GM12878 (cell line): ENCODE data around the gene VDR. TPM values are rescaled to one million over a fixed set of nuclear protein-coding genes. Genes with fewer than 3 reads are reported as not detected.

Source experiments
- ATAC-seq: fragments of 200-7000 bp; cut with Tn5 transposase; 3 replicates; pipeline ENCODE4 v1.9.1; 2020; ENCODE audit warnings: mild to moderate bottlenecking, moderate library complexity
- BruUV-seq: library from RNA; stranded (reverse); fragments of 400-500 nt; replicated peaks from 2 replicates; lab custom pipeline; 2021; lab: Mats Ljungman, UMichigan
- CTCF ChIA-PET: fragments of 300-600 bp; sonication (Branson Sonifier 250); formaldehyde crosslinking; extraction: SDS; loops from one replicate; lab custom pipeline; 2021; ENCODE audit warnings: inconsistent platforms; lab: Yijun Ruan, JAX
- POLR2A ChIA-PET: fragments of 350-600 bp; formaldehyde crosslinking; extraction: SDS; loops from one replicate; lab custom pipeline; 2021; ENCODE audit warnings: inconsistent platforms; lab: Charles Lee
- RAD21 ChIA-PET: fragments of 300-600 bp; sonication (Branson Sonifier 250); formaldehyde crosslinking; loops from one replicate; lab custom pipeline; 2023; ENCODE audit warnings: antibody characterized with exemption; ENCODE audit not compliant: unreplicated experiment; lab: Charles Lee
- SMC1A ChIA-PET: fragments of 300-600 bp; sonication (Branson Sonifier 250); formaldehyde crosslinking; loops from one replicate; lab custom pipeline; 2023; ENCODE audit not compliant: unreplicated experiment, uncharacterized antibody; lab: Charles Lee
- DNase-seq: peaks from one replicate; pipeline ENCODE4 v3.0.0-alpha.2; 2011; ENCODE audit warnings: low read depth, low spot score
- FAIRE-seq: peaks from 3 replicates; lab custom pipeline; 2011; peaks lifted over from hg19 to GRCh38; lab: Jason Lieb, UNC
- H2AFZ ChIP-seq: 2 replicates; pipeline ENCODE4 v1.6.0; 2011; ENCODE audit warnings: low read depth, low read length, control low read depth; ENCODE audit not compliant: control insufficient read depth
- H3K27ac ChIP-seq: 2 replicates; pipeline ENCODE4 v1.5.1; 2011; ENCODE audit warnings: control low read depth; ENCODE audit not compliant: control insufficient read depth, insufficient read depth
- H3K27me3 ChIP-seq, 2 experiments: replicated peaks in 1 of 2; 2 replicates each; pipeline versions ENCODE4 v1.6.0 to v1.6.1; 2011; ENCODE audit warnings: low read length in 1 of 2; ENCODE audit not compliant: control insufficient read depth in 2 of 2, insufficient read depth in 2 of 2
- H3K36me3 ChIP-seq, 2 experiments: 2 replicates each; pipeline ENCODE4 v1.5.1; 2011; ENCODE audit warnings: low read length in 1 of 2; ENCODE audit not compliant: control insufficient read depth in 2 of 2, insufficient read depth in 2 of 2
- H3K4me1 ChIP-seq: 2 replicates; pipeline ENCODE4 v1.6.1; 2011; ENCODE audit warnings: mild to moderate bottlenecking, low read length, moderate library complexity, mixed read lengths; ENCODE audit not compliant: control insufficient read depth, insufficient read depth
- H3K4me2 ChIP-seq: 2 replicates; pipeline ENCODE4 v1.6.0; 2011; ENCODE audit warnings: control low read depth; ENCODE audit not compliant: control insufficient read depth, insufficient read depth
- H3K4me3 ChIP-seq: fragments of 200-600 bp; sonication (generic); 2 replicates; pipeline ENCODE4 v1.5.1; 2016
- H3K79me2 ChIP-seq: 2 replicates; pipeline ENCODE4 v1.6.0; 2011; ENCODE audit warnings: low read length; ENCODE audit not compliant: control insufficient read depth, insufficient read depth
- H3K9ac ChIP-seq: 2 replicates; pipeline ENCODE4 v1.8.0; 2011; ENCODE audit warnings: low read length, control low read depth, mixed read lengths; ENCODE audit not compliant: control insufficient read depth, insufficient read depth
- H3K9me3 ChIP-seq: replicated peaks from 3 replicates; pipeline ENCODE4 v1.5.1; 2011; ENCODE audit warnings: mild to moderate bottlenecking, low read length; ENCODE audit not compliant: control insufficient read depth, insufficient read depth
- H4K20me1 ChIP-seq: 2 replicates; pipeline ENCODE4 v1.6.0; 2011; ENCODE audit not compliant: control insufficient read depth, insufficient read depth
- EP300 ChIP-seq, 2 experiments: fragments of 150-350 bp in 1 of 2; IDR thresholded peaks; 2 replicates each; pipeline ENCODE4 v1.6.1; 2011 to 2012; ENCODE audit warnings: low read depth in 2 of 2, low read length in 2 of 2, borderline replicate concordance in 1 of 2, improper control_type of control experiment in 1 of 2, inconsistent platforms in 1 of 2; ENCODE audit not compliant: control insufficient read depth in 1 of 2
- FOXK2 ChIP-seq: fragments of 450-650 bp; IDR thresholded peaks from 2 replicates; pipeline ENCODE4 v1.6.1; 2017; ENCODE audit warnings: mild to moderate bottlenecking, moderate library complexity
- GABPA ChIP-seq: IDR thresholded peaks from 2 replicates; pipeline ENCODE4 v1.6.1; 2014; ENCODE audit warnings: antibody characterized with exemption, low read depth, mild to moderate bottlenecking, inconsistent platforms
- HDAC2 ChIP-seq: fragments of 200-600 bp; sonication (generic); IDR thresholded peaks from 2 replicates; pipeline ENCODE4 v1.6.1; 2017
- POLR2A ChIP-seq: IDR thresholded peaks from 2 replicates; pipeline ENCODE4 v1.6.1; 2011; ENCODE audit warnings: low read depth, mild to moderate bottlenecking, low read length
- SKIL ChIP-seq: fragments of 450-650 bp; IDR thresholded peaks from 2 replicates; pipeline ENCODE4 v1.6.1; 2017; ENCODE audit warnings: mild to moderate bottlenecking, low read depth, inconsistent platforms; ENCODE audit not compliant: poor library complexity, severe bottlenecking
- SREBF2 ChIP-seq: IDR thresholded peaks from 2 replicates; pipeline ENCODE4 v1.6.1; 2012; ENCODE audit warnings: mild to moderate bottlenecking, low read length
- ZBED1 ChIP-seq: IDR thresholded peaks from 2 replicates; pipeline ENCODE4 v1.6.1; 2016; ENCODE audit warnings: borderline replicate concordance
- WGBS: methylation state at CpG from one replicate; pipeline ENCODE4 v1.1.6; 2016; ENCODE audit warnings: low lambda C conversion rate; ENCODE audit not compliant: insufficient replicate concordance, insufficient coverage; ENCODE audit errors: missing lambda C conversion rate; 5-methylcytosine and 5-hydroxymethylcytosine counted together
- in situ Hi-C: fragments of 300-500 bp; cut with MboI; formaldehyde crosslinking; loops from 9 replicates; pipeline ENCODE4 v1.14.3; 2018; ENCODE audit warnings: mixed read lengths
- intact Hi-C: fragments of 100-400 bp; cut with micrococcal nuclease; formaldehyde crosslinking; loops from one replicate; pipeline ENCODE4 v1.14.2; 2022; ENCODE audit not compliant: unreplicated experiment
- polyA plus RNA-seq, 11 experiments: library from polyadenylated mRNA; depleted of rRNA in 4 of 11; unstranded in 6 of 11; stranded (reverse) in 5 of 11; fragments of >200 nt; fragmentation: Nextera tagmentation in 4 of 11; fragmentation: Illumina TruSeq in 1 of 11; extraction: Ambion mirVana in 4 of 11; extraction: Trizol in 1 of 11; gene quantifications; 1 replicate in 1 of 11; 2 replicates in 10 of 11; pipeline versions ENCODE4 v1.2.1 to v1.2.3, GENCODE V29; 2011 to 2016; ENCODE audit warnings: inconsistent platforms in 2 of 11, missing spikeins in 2 of 11, low read depth in 1 of 11
- total RNA-seq, 4 experiments: library from RNA; depleted of rRNA in 3 of 4; stranded (reverse); fragments of >200 nt in 3 of 4; fragmentation: Illumina TruSeq in 1 of 4; extraction: Trizol in 1 of 4; gene quantifications; 2 replicates each; pipeline versions ENCODE4 v1.2.1 to v1.2.3, GENCODE V29; 2013 to 2021

The VDR gene
- total and polyA plus RNA-seq, 10 of the 15 experiments (the other 5 are each of a cell fraction or from before 2014, with no cell fraction given): 0.27 to 7.9 (median 3.0) TPM

DNA sequence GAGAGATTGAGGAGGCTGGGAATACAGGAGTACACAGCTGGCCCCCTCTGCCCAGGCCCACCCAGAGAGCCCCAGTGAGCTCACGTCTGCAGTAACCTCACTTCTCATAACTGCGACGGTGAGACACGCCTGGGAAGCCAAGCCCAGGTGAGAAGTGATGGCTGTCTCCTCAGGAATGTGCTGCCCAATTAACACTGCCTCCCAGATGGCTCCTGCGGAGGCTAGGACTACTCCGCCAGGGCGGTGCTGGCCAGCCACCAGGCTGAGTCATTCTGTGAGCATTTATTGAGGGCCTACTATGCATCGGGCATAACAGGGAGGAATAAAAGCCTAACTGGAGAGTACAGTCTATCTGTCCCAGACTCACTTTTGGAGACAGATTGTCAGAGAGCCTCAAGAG lies 49.3 kb upstream of the VDR start:
- WGBS: 62% methylated on average over 8 of the region's 8 CpGs
- no peak overlapping the region for H3K4me3 ChIP-seq
- ChIA-PET SMC1A (interaction anchor here (0.7 to 1.2 kb wide), 2 partner anchors 86 to 206 kb away, joined by 3 read pairs; no protein-coding TSS in a partner anchor), CTCF (interaction anchor here (1.2 to 2.3 kb wide), 3 partner anchors 9 to 115 kb away, joined by 3 to 8 read pairs (median 6); partner anchors contain the start of gene TMEM106C), RAD21 (interaction anchor here (0.8 to 0.9 kb wide), 2 partner anchors 33 to 188 kb away, joined by 3 read pairs; no protein-coding TSS in a partner anchor), POLR2A (no interaction called here)
- intact Hi-C loops (no loop called here), in situ Hi-C loops (no loop called here)
- H3K9me3 ChIP-seq: peaks cover 3% of the 10 kb centered on the region; the same call in 1 of the 3 replicates
- BruUV-seq: no TSS peak
- DNase-seq: no peak
- no peaks in the 10 kb centered on the region for H3K4me1 ChIP-seq
- H3K9ac ChIP-seq: no peak overlapping the region
- no peaks in the 10 kb centered on the region for H4K20me1 ChIP-seq
- no peak for TF ChIP-seq SREBF2
- H3K36me3 ChIP-seq: no peaks in the 10 kb centered on the region
- no peak for FAIRE-seq
- no peak overlapping the region for H2AFZ ChIP-seq
- no peak overlapping the region for H3K27ac ChIP-seq
- H3K4me2 ChIP-seq: no peak overlapping the region
- no peaks in the 10 kb centered on the region for H3K79me2 ChIP-seq
- ATAC-seq: no peak
- H3K27me3 ChIP-seq: 0 out of 4 replicates have a peak, but pooled peaks cover 0 to 5% of the 10 kb centered on the region in 2 experiments

GRCh38 chr12:47950856-47951468 lies 46.2 kb upstream of the VDR start:
- intact Hi-C loops: no loop called here
- H3K4me1 ChIP-seq: no peaks in the 10 kb centered on the region
- H2AFZ ChIP-seq: no peak overlapping the region
- no peak for ATAC-seq
- TF ChIP-seq HDAC2 (no peak), GABPA (no peak), FOXK2 (no peak), ZBED1 (no peak), POLR2A (no peak), SKIL (no peak), EP300 (IDR thresholded peaks at IDR 0.05; ENCODE audit: borderline replicate concordance in 1 of 2, control insufficient read depth in 1 of 2, low read depth in 2 of 2, low read length in 2 of 2) (no peak)
- TF ChIP-seq, all 136 proteins: peak for 0
- no peak overlapping the region for H3K4me3 ChIP-seq
- WGBS: 31% methylated on average over 8 of the region's 8 CpGs
- H3K9me3 ChIP-seq: no peaks in the 10 kb centered on the region
- DNase-seq (no peak), FAIRE-seq (no peak)
- H3K27ac ChIP-seq: no peak overlapping the region
- H3K36me3 ChIP-seq: no peaks in the 10 kb centered on the region
- RAD21 ChIA-PET: interaction anchor here (1.0 kb wide), 1 partner anchor 12 kb away, joined by 3 read pairs; the partner anchor contains the start of gene TMEM106C
- SMC1A ChIA-PET: interaction anchor here (0.7 to 2.5 kb wide), 4 partner anchors 81 to 115 kb away, joined by 3 to 12 read pairs (median 6); no protein-coding TSS in a partner anchor
- H3K4me2 ChIP-seq: no peak overlapping the region
- in situ Hi-C loops: no loop called here
- CTCF ChIA-PET: interaction anchor here (0.5 to 3.7 kb wide), 7 partner anchors 12 to 280 kb away, joined by 3 to 35 read pairs (median 11); partner anchors contain the start of gene TMEM106C
- H4K20me1 ChIP-seq: no peaks in the 10 kb centered on the region
- POLR2A ChIA-PET: no interaction called here
- no TSS peak for BruUV-seq
- H3K79me2 ChIP-seq: no peaks in the 10 kb centered on the region
- H3K27me3 ChIP-seq: 0 out of 4 replicates have a peak, but pooled peaks cover 0 to 5% of the 10 kb centered on the region in 2 experiments
- no peak overlapping the region for H3K9ac ChIP-seq
